Measurements from ENCODE around the gene CTCF.

- TF ChIP-seq HNF4A (conservative IDR thresholded peaks at IDR 0.05): no peak
- no peak for TF ChIP-seq CTCF (IDR thresholded peaks at IDR 0.05; ENCODE audit: low read depth, low read length, missing input control)
- TF ChIP-seq ATF3 (IDR thresholded peaks at IDR 0.05): no peak
- no peak for TF ChIP-seq REST (IDR thresholded peaks at IDR 0.05)
- TF ChIP-seq EGR1 (IDR thresholded peaks at IDR 0.05; ENCODE audit: low read depth in 2 of 2): no peak
Observed at GRCh38 chr16:67676516-67676915, 114.2 kb downstream of the CTCF start.
